HCT116 (cell line): Measurements from ENCODE around the gene NANOG. TPM values are rescaled to one million over a fixed set of nuclear protein-coding genes. Genes with fewer than 3 reads are reported as not detected.
A peak's percentile ranks its signal among the peaks of the same experiment; 100 is the strongest.
"Not testable (repeated sequence)": the region's sequence is repeated elsewhere in the genome, so short reads cannot be mapped to it uniquely, and the experiment has no call there.

Experiments
- ATAC-seq: fragments of 200-7000 bp; cut with Tn5 transposase; 2 replicates; pipeline ENCODE4 v1.9.1; 2020; ENCODE audit warnings: mild to moderate bottlenecking, moderate library complexity
- Bru-seq: library from RNA; stranded (reverse); fragments of 400-500 nt; gene quantifications from one replicate; lab custom pipeline; 2021; lab: Mats Ljungman, UMichigan
- BruChase-seq, 2 experiments: library from RNA; stranded (reverse); fragments of 400-500 nt; gene quantifications; one replicate each; lab custom pipeline; 2021; lab: Mats Ljungman, UMichigan
- BruUV-seq: library from RNA; stranded (reverse); fragments of 400-500 nt; replicated peaks from 2 replicates; lab custom pipeline; 2021; lab: Mats Ljungman, UMichigan
- CTCF ChIA-PET: fragments of 300-600 bp; sonication (Branson Sonifier 250); formaldehyde crosslinking; loops from one replicate; lab custom pipeline; 2021; ENCODE audit warnings: antibody characterized with exemption; lab: Charles Lee
- POLR2A ChIA-PET: fragments of 300-600, 350-600 bp; sonication (Branson Sonifier 250); formaldehyde crosslinking; loops from one replicate; lab custom pipeline; 2021; ENCODE audit warnings: antibody characterized with exemption; lab: Charles Lee
- RAD21 ChIA-PET, 2 experiments: fragments of 300-600 bp; sonication (Branson Sonifier 250); formaldehyde crosslinking; loops; one replicate each; lab custom pipeline; 2023; ENCODE audit warnings: low total read pairs in 2 of 2; ENCODE audit not compliant: uncharacterized antibody in 2 of 2, unreplicated experiment in 2 of 2, low non-redundant PET in 1 of 2; lab: Charles Lee
- DNase-seq: peaks from one replicate; pipeline ENCODE4 v3.0.0-alpha.2; 2010; ENCODE audit warnings: low read depth, low spot score
- H2AFZ ChIP-seq: fragments of 200-600 bp; shearing (Covaris generic), sonication (generic); 2 replicates; pipeline ENCODE4 v1.6.1; 2017; ENCODE audit warnings: low read depth, mixed run types, mixed read lengths, antibody characterized with exemption, low read length; ENCODE audit not compliant: poor library complexity, severe bottlenecking
- H3K27ac ChIP-seq: 2 replicates; pipeline ENCODE4 v1.5.1; 2012; ENCODE audit warnings: low read depth, low read length
- H3K27me3 ChIP-seq: fragments of 200-600 bp; sonication (generic); 2 replicates; pipeline ENCODE4 v1.6.1; 2016; ENCODE audit warnings: mixed run types, low read length, mixed read lengths; ENCODE audit not compliant: insufficient read depth
- H3K36me3 ChIP-seq, 2 experiments: fragments of 200-500 bp in 1 of 2; fragments of 200-600 bp in 1 of 2; sonication (Bioruptor generic) in 1 of 2; sonication (generic) in 1 of 2; 2 replicates each; pipeline versions ENCODE4 v1.5.1 to v1.6.1; 2014 to 2016; ENCODE audit warnings: low read length in 2 of 2, inconsistent platforms in 1 of 2, mixed read lengths in 1 of 2, mixed run types in 1 of 2; ENCODE audit not compliant: insufficient read depth in 2 of 2, control insufficient read depth in 1 of 2
- H3K4me1 ChIP-seq, 2 experiments: fragments of 200-600 bp in 1 of 2; sonication (generic) in 1 of 2; 2 replicates each; pipeline versions ENCODE4 v1.5.1 to v1.6.1; 2012 to 2017; ENCODE audit warnings: low read length in 2 of 2, inconsistent platforms in 1 of 2, mild to moderate bottlenecking in 1 of 2, mixed read lengths in 1 of 2, mixed run types in 1 of 2, moderate library complexity in 1 of 2; ENCODE audit not compliant: insufficient read depth in 2 of 2, control insufficient read depth in 1 of 2
- H3K4me2 ChIP-seq: fragments of 200-600 bp; sonication (generic); 2 replicates; pipeline ENCODE4 v1.6.1; 2017; ENCODE audit warnings: mixed run types, low read length, mixed read lengths
- H3K4me3 ChIP-seq, 2 experiments: fragments of 200-600 bp in 1 of 2; sonication (generic) in 1 of 2; replicated peaks in 1 of 2; 2 replicates each; pipeline ENCODE4 v1.5.1; 2011 to 2016; ENCODE audit warnings: low read length in 2 of 2, control low read depth in 1 of 2, low read depth in 1 of 2, mild to moderate bottlenecking in 1 of 2, mixed read lengths in 1 of 2, mixed run types in 1 of 2
- H3K79me2 ChIP-seq: fragments of 200-600 bp; sonication (generic); 2 replicates; pipeline ENCODE4 v1.6.1; 2017; ENCODE audit warnings: mild to moderate bottlenecking, mixed run types, low read length, moderate library complexity, mixed read lengths; ENCODE audit not compliant: insufficient read depth
- H3K9ac ChIP-seq: fragments of 200-600 bp; sonication (generic); 2 replicates; pipeline ENCODE4 v1.6.1; 2016; ENCODE audit warnings: low read length, mixed read lengths
- H3K9me2 ChIP-seq: fragments of 200-600 bp; sonication (generic), shearing (Covaris generic); 2 replicates; pipeline ENCODE4 v1.6.1; 2017; ENCODE audit warnings: mixed run types, mild to moderate bottlenecking, moderate library complexity; ENCODE audit not compliant: insufficient read depth
- H3K9me3 ChIP-seq, 2 experiments: fragments of 200-500 bp in 1 of 2; fragments of 200-600 bp in 1 of 2; sonication (Bioruptor generic) in 1 of 2; sonication (generic) in 1 of 2; 2 replicates each; pipeline ENCODE4 v1.6.1; 2014 to 2017; ENCODE audit warnings: low read length in 2 of 2, mixed read lengths in 2 of 2, inconsistent platforms in 1 of 2, low read depth in 1 of 2, mild to moderate bottlenecking in 1 of 2, mixed run types in 1 of 2, moderate library complexity in 1 of 2; ENCODE audit not compliant: control insufficient read depth in 1 of 2, insufficient read depth in 1 of 2
- H4K20me1 ChIP-seq: fragments of 200-600 bp; sonication (generic), shearing (Covaris generic); 2 replicates; pipeline ENCODE4 v1.6.1; 2017; ENCODE audit warnings: mixed run types, mild to moderate bottlenecking, moderate library complexity; ENCODE audit not compliant: insufficient read depth
- SIN3A ChIP-seq: IDR thresholded peaks from 2 replicates; pipeline ENCODE4 v1.6.1; 2012; ENCODE audit warnings: low read depth
- TCF7L2 ChIP-seq: IDR thresholded peaks from 2 replicates; pipeline ENCODE4 v1.7.0; 2011; ENCODE audit warnings: borderline replicate concordance, inconsistent platforms; ENCODE audit not compliant: insufficient read depth, insufficient read length; ENCODE audit errors: extremely low read depth
- intact Hi-C: fragments of 100-400 bp; cut with micrococcal nuclease; formaldehyde crosslinking; loops from 2 replicates; pipeline ENCODE4 v1.10.0; 2022
- long read RNA-seq: library from polyadenylated mRNA; unstranded; transcript quantifications from one replicate; pipeline ENCODE4 v2.0.0, GENCODE V29; 2021; ENCODE audit not compliant: unreplicated experiment
- polyA plus RNA-seq: library from polyadenylated mRNA; unstranded; fragments of >200 nt; gene quantifications from 2 replicates; pipeline ENCODE4 v1.2.1, GENCODE V29; 2012; ENCODE audit warnings: missing spikeins
- total RNA-seq: library from RNA; stranded (reverse); gene quantifications from one replicate; pipeline ENCODE4 v1.2.1, GENCODE V29; 2021; ENCODE audit not compliant: unreplicated experiment

The NANOG gene
- 0.22 TPM for total RNA-seq
- not detected in 2 replicates for polyA plus RNA-seq
- Bru-seq, nascent RNA = percentile 13 among the genes with signal in this experiment
- BruChase-seq, experiment 1, labeled RNA remaining after a 6-hour chase = not detected
- BruChase-seq, experiment 2, labeled RNA remaining after a 2-hour chase = percentile 23 among the genes with signal in this experiment
- long read RNA-seq = 0 reads

- ATAC-seq, POLR2A ChIA-PET, BruUV-seq: not testable (repeated sequence)
These were observed at the start of gene NANOG for GRCh38 chr12:7788884-7789528. NANOG (plus strand) TSS chr12:7789402; CDS start chr12:7789615, 213 bp downstream.

GRCh38 chr12:7747246-7747645, 42.0 kb upstream of the NANOG start, which contains the start of gene CLEC4C:
CLEC4C (minus strand) TSS chr12:7747375; CDS start chr12:7747348, 27 bp downstream.
- no peak for TF ChIP-seq SIN3A
- TF ChIP-seq TCF7L2 = no peak
- no peak within 1 kb of the TSS for H2AFZ ChIP-seq
- H3K9me3 ChIP-seq = no peaks in the 10 kb centered on the region
- H3K79me2 ChIP-seq = no peaks in the 10 kb centered on the region
- ChIA-PET RAD21 (no interaction called here), POLR2A (no interaction called here), CTCF (interaction anchor here (0.7 kb wide), 2 partner anchors 485 to 1139 kb away, joined by 3 to 4 read pairs; no protein-coding TSS in a partner anchor)
- ATAC-seq (no peak), DNase-seq (no peak)
- no peaks in the 10 kb centered on the region for H3K27me3 ChIP-seq
- H3K4me1 ChIP-seq = no peaks in the 10 kb centered on the region
- H3K9ac ChIP-seq = no peak within 1 kb of the TSS
- no peaks in the 10 kb centered on the region for H3K36me3 ChIP-seq
- H3K9me2 ChIP-seq = no peaks in the 10 kb centered on the region
- H4K20me1 ChIP-seq = no peaks in the 10 kb centered on the region
- H3K27ac ChIP-seq = no peak within 1 kb of the TSS
- intact Hi-C loops = no loop called here
- H3K4me2 ChIP-seq = no peak within 1 kb of the TSS
- no TSS peak for BruUV-seq
- H3K4me3 ChIP-seq = no peak within 1 kb of the TSS

More at GRCh38 chr12:7788884-7789528, at the start of gene NANOG:
- H3K36me3 ChIP-seq, DNase-seq, H3K9me2 ChIP-seq, H3K9me3 ChIP-seq, H3K27me3 ChIP-seq, H2AFZ ChIP-seq, H4K20me1 ChIP-seq, H3K4me1 ChIP-seq, RAD21 ChIA-PET, CTCF ChIA-PET, H3K9ac ChIP-seq, H3K79me2 ChIP-seq, intact Hi-C loops, H3K4me3 ChIP-seq, H3K27ac ChIP-seq, H3K4me2 ChIP-seq: not testable (repeated sequence)
